ENCODE results near the gene TRMT2B. TPM values are rescaled to one million over a fixed set of nuclear protein-coding genes. Genes with fewer than 3 reads are reported as not detected.

Gene TRMT2B
- polyA plus RNA-seq, 3 donors = 10.5 to 13.3 (median 13.0) TPM

GRCh38 chrX:100962811-100963210 lies 89.1 kb downstream of the TRMT2B start:
- H3K9ac ChIP-seq (ENCODE audit: insufficient read depth, low read length, poor library complexity, severe bottlenecking) = no peak overlapping the region
- no peak overlapping the region for H3K4me3 ChIP-seq (replicated peaks in 1 of 3; ENCODE audit: low read depth in 2 of 3, low read length in 3 of 3)
- no peak overlapping the region for H3K4me2 ChIP-seq (replicated peaks; ENCODE audit: extremely low read depth, low read length, poor library complexity, severe bottlenecking)
- H3K27ac Mint-ChIP-seq = no peak overlapping the region
- H3K36me3 ChIP-seq (replicated peaks in 1 of 2; ENCODE audit: control insufficient read depth in 1 of 2, insufficient read depth in 2 of 2, low read length in 2 of 2) = no peaks in the 10 kb centered on the region
- no peak overlapping the region for H2AFZ ChIP-seq (ENCODE audit: insufficient read depth, low read depth, low read length, poor library complexity, severe bottlenecking)
- H3K27me3 Mint-ChIP-seq (ENCODE audit: low read depth in 3 of 3) = no peaks in the 10 kb centered on the region
- no peaks in the 10 kb centered on the region for H3K9me3 ChIP-seq (replicated peaks in 1 of 2; ENCODE audit: control insufficient read depth in 1 of 2, insufficient read depth in 1 of 2, low read length in 2 of 2)
- H3K4me3 Mint-ChIP-seq = no peak overlapping the region
- no peaks in the 10 kb centered on the region for H3K27me3 ChIP-seq (ENCODE audit: control insufficient read depth in 2 of 2, insufficient read depth in 2 of 2, low read length in 2 of 2)
- H3K4me1 ChIP-seq (ENCODE audit: control insufficient read depth in 1 of 2, insufficient read depth in 2 of 2, low read length in 2 of 2) = no peaks in the 10 kb centered on the region
- no peaks in the 10 kb centered on the region for H3K79me2 ChIP-seq (ENCODE audit: insufficient read depth, low read length)
- intact Hi-C loops (cut with micrococcal nuclease) = no loop called here
- DNase-seq = no peak
- H3K9me3 Mint-ChIP-seq = peaks cover 0 to 9% (median 0%) of the 10 kb centered on the region in 7 donors
- H3K27ac ChIP-seq (ENCODE audit: low read depth in 1 of 2, low read length in 2 of 2) = no peak overlapping the region
- TF ChIP-seq CTCF (IDR thresholded peaks at IDR 0.05) = no peak
- H3K4me1 Mint-ChIP-seq = no peaks in the 10 kb centered on the region
- no peaks in the 10 kb centered on the region for H3K36me3 Mint-ChIP-seq
- WGBS (ENCODE audit: insufficient coverage) = no CpG with 5 or more reads among the region's 3 CpGs
- no peaks in the 10 kb centered on the region for H4K20me1 ChIP-seq (ENCODE audit: insufficient read depth, low read length)

Other genes starting within 250 kb of the TRMT2B start
- gene CSTF2, start 231.7 kb downstream of the TRMT2B start, polyA plus RNA-seq = 10 to 100 TPM in 2 of 3 donors, 1 to 10 TPM in 1; 6.7 to 11.3 (median 10.1) TPM
- not detected for gene NOX1, start 177.8 kb downstream of the TRMT2B start, polyA plus RNA-seq
- not detected for gene XKRX, start 123.2 kb downstream of the TRMT2B start, polyA plus RNA-seq
- not detected for gene ARL13A, start 82.4 kb downstream of the TRMT2B start, polyA plus RNA-seq
- not detected for gene TMEM35A, start 26.8 kb upstream of the TRMT2B start, polyA plus RNA-seq
- gene CENPI, start 46.1 kb upstream of the TRMT2B start, polyA plus RNA-seq = under 1 TPM in 2 of 3 donors, not detected in 1; 0.07 to 0.17 TPM
- gene DRP2, start 167.7 kb upstream of the TRMT2B start, polyA plus RNA-seq = not detected
- not detected for gene TAF7L, start 239.2 kb upstream of the TRMT2B start, polyA plus RNA-seq

Data from CD14-positive monocyte (primary cell).